Measurements from ENCODE around the gene FRYL.
"Not testable (repeated sequence)": the region's sequence is repeated elsewhere in the genome, so short reads cannot be mapped to it uniquely, and the experiment has no call there.

DNA sequence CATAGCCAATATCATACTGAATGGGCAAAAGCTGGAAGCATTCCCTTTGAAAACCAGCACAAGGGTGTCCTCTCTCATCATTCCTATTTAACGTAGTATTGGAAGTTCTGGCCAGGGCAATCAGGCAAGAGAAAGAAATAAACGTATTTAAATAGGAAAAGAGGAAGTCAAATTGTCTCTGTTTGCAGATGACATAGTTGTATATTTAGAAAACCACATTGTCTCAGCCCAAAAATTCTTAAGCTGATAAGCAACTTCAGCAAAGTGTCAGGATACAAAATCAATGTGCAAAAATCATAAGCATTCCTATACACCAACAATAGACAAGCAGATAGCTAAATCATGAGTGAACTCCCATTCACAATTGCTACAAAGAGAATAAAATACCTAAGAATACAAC is 41.4 kb upstream of the FRYL start:
- TF ChIP-seq, protein P1, sequence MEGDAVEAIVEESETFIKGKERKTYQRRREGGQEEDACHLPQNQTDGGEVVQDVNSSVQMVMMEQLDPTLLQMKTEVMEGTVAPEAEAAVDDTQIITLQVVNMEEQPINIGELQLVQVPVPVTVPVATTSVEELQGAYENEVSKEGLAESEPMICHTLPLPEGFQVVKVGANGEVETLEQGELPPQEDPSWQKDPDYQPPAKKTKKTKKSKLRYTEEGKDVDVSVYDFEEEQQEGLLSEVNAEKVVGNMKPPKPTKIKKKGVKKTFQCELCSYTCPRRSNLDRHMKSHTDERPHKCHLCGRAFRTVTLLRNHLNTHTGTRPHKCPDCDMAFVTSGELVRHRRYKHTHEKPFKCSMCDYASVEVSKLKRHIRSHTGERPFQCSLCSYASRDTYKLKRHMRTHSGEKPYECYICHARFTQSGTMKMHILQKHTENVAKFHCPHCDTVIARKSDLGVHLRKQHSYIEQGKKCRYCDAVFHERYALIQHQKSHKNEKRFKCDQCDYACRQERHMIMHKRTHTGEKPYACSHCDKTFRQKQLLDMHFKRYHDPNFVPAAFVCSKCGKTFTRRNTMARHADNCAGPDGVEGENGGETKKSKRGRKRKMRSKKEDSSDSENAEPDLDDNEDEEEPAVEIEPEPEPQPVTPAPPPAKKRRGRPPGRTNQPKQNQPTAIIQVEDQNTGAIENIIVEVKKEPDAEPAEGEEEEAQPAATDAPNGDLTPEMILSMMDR (conservative IDR thresholded peaks at IDR 0.05; ENCODE audit: low read length), result not testable (repeated sequence)
- TF ChIP-seq EZH2phosphoT487 (IDR thresholded peaks at IDR 0.05; ENCODE audit: borderline replicate concordance), result not testable (repeated sequence)

Measured in Loucy (cell line).